Gastroesophageal sphincter (tissue), 3 donors: ENCODE measurements around the gene LMOD3.

Experiments used
- CTCF ChIP-seq, 4 experiments: fragments of 200-600 bp in 2 of 4; fragments of 450-650 bp in 2 of 4; sonication (generic) in 1 of 4; IDR thresholded peaks; one replicate each; pipeline ENCODE4 v1.5.1; 2017 to 2019; ENCODE audit warnings: antibody characterized with exemption in 4 of 4, mild to moderate bottlenecking in 2 of 4, moderate library complexity in 2 of 4
- EP300 ChIP-seq: sonication (generic); formaldehyde crosslinking; IDR thresholded peaks from one replicate; pipeline ENCODE4 v1.6.1; 2017; ENCODE audit warnings: antibody characterized with exemption, mild to moderate bottlenecking
- POLR2A ChIP-seq, 2 donors: fragments of 450-650 bp; IDR thresholded peaks; one replicate each; pipeline ENCODE4 v1.6.1; 2017; ENCODE audit warnings: antibody characterized with exemption in 2 of 2, mild to moderate bottlenecking in 2 of 2, moderate library complexity in 1 of 2
- POLR2AphosphoS5 ChIP-seq: sonication (generic); formaldehyde crosslinking; IDR thresholded peaks from one replicate; pipeline ENCODE4 v1.6.1; 2017; ENCODE audit warnings: antibody characterized with exemption

GRCh38 chr3:69088063-69088462 is 34.3 kb downstream of the LMOD3 start:
- TF ChIP-seq CTCF (IDR thresholded peaks at IDR 0.05) (no peak), POLR2A (IDR thresholded peaks at IDR 0.05) (no peak), POLR2AphosphoS5 (no peak), EP300 (no peak)
